Measurements from ENCODE around the gene IRF7. TPM values are rescaled to one million over a fixed set of nuclear protein-coding genes. Genes with fewer than 3 reads are reported as not detected.

IRF7 gene
- total and polyA plus RNA-seq, 9 donors, result 0.28 to 59.1 (median 17.1) TPM

DNA sequence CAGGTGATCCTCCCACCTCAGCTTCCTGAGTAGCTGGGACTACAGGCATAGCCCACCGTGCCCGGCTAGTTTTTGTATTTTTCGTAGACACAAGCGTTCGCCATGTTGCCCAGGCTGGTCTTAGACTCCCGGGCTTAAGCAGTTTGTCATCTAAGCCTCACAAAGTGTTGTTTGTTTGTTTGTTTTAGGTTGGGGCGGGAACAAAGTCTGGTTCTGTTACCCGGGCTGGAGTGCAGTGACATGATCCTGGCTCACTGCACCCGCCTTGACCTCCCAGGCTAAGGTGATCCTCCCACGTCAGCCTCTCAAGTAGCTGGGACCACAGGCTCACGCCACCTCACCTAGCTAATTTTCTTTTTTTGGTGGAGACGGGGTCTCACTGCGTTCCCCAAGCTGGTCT lies 12.6 kb downstream of the IRF7 start:
- no peak for DNase-seq
- Histone ChIP-seq H3K9me3 (no peaks in the 10 kb centered on the region), H3K27ac (no peak overlapping the region), H3K27me3 (no peaks in the 10 kb centered on the region), H3K4me1 (ENCODE audit: insufficient read depth) (no peaks in the 10 kb centered on the region), H3K4me3 (no peak overlapping the region), H3K36me3 (no peaks in the 10 kb centered on the region)
- intact Hi-C loops (cut with DNase I), result no loop called here
- TF ChIP-seq POLR2A (IDR thresholded peaks at IDR 0.05), result no peak
- TF ChIP-seq CTCF (IDR thresholded peaks at IDR 0.05), result no peak
- no peak for TF ChIP-seq EP300 (IDR thresholded peaks at IDR 0.05)
- 83 to 89% (median 86%) methylated on average over 13 of the region's 13 CpGs for WGBS, 3 donors

- intact Hi-C loops (cut with DNase I), result no loop called here
- WGBS, 3 donors, result 86 to 92% (median 90%) methylated on average over 23 of the region's 23 CpGs
- Histone ChIP-seq H3K27me3 (no peaks in the 10 kb centered on the region), H3K4me1 (ENCODE audit: insufficient read depth) (no peaks in the 10 kb centered on the region), H3K9me3 (no peaks in the 10 kb centered on the region), H3K36me3 (no peaks in the 10 kb centered on the region), H3K4me3 (no peak overlapping the region), H3K27ac (no peak overlapping the region)
- DNase-seq, result no peak
- TF ChIP-seq EP300 (IDR thresholded peaks at IDR 0.05), result no peak
- TF ChIP-seq POLR2A (IDR thresholded peaks at IDR 0.05), result no peak
- no peak for TF ChIP-seq CTCF (IDR thresholded peaks at IDR 0.05)
Observed at GRCh38 chr11:601573-602245, 14.0 kb downstream of the IRF7 start.

GRCh38 chr11:598005-598680 lies 17.6 kb downstream of the IRF7 start:
- no peaks in the 10 kb centered on the region for H3K4me1 ChIP-seq (ENCODE audit: insufficient read depth)
- H3K4me3 ChIP-seq, result no peak overlapping the region
- H3K27ac ChIP-seq, result no peak overlapping the region
- WGBS, 3 donors, result 85 to 89% (median 89%) methylated on average over 28 to 30 of the region's 30 CpGs
- no peaks in the 10 kb centered on the region for H3K27me3 ChIP-seq
- no peaks in the 10 kb centered on the region for H3K36me3 ChIP-seq
- no peak for TF ChIP-seq CTCF (IDR thresholded peaks at IDR 0.05)
- intact Hi-C loops (cut with DNase I), result no loop called here
- no peaks in the 10 kb centered on the region for H3K9me3 ChIP-seq
- DNase-seq, result no peak

- 77 to 86% (median 83%) methylated on average over 22 to 29 of the region's 29 CpGs for WGBS, 3 donors
- no peak overlapping the region for H3K27ac ChIP-seq
- TF ChIP-seq CTCF (IDR thresholded peaks at IDR 0.05) (no peak), EP300 (IDR thresholded peaks at IDR 0.05) (no peak), POLR2A (IDR thresholded peaks at IDR 0.05) (no peak)
- no peaks in the 10 kb centered on the region for H3K36me3 ChIP-seq
- H3K9me3 ChIP-seq, result no peaks in the 10 kb centered on the region
- H3K4me1 ChIP-seq (ENCODE audit: insufficient read depth), result no peaks in the 10 kb centered on the region
- H3K27me3 ChIP-seq, result no peaks in the 10 kb centered on the region
- intact Hi-C loops (cut with DNase I), result no loop called here
- DNase-seq, result no peak
- no peak overlapping the region for H3K4me3 ChIP-seq
Observed at GRCh38 chr11:597166-597725, 18.5 kb downstream of the IRF7 start.

Data from ovary (tissue), 9 donors.